T47D (cell line): ENCODE measurements around the gene KRTAP5-10.
"Not testable (repeated sequence)": the region's sequence is repeated elsewhere in the genome, so short reads cannot be mapped to it uniquely, and the experiment has no call there.

ENCODE experiments used
- DNase-seq, 2 experiments: peaks; one replicate each; pipeline versions ENCODE4 v3.0.0 to v3.0.0-alpha.2; 2011 to 2012; ENCODE audit warnings: low read depth in 1 of 2, low spot score in 1 of 2
- JUND ChIP-seq: IDR thresholded peaks from 2 replicates; pipeline ENCODE4 v1.6.1; 2012; ENCODE audit warnings: low read depth
- in situ Hi-C: cut with HindIII; loops from 2 replicates; pipeline ENCODE4 v1.10.0; 2016; ENCODE audit warnings: low sequenced_read_pairs, low pct_unique_long_range_greater_than_20kb

Gene KRTAP5-10

GRCh38 chr11:71568704-71569349 is 3.5 kb downstream of the KRTAP5-10 start:
- no peak for DNase-seq
- in situ Hi-C loops = no loop called here
- no peak for TF ChIP-seq JUND

- in situ Hi-C loops, DNase-seq: not testable (repeated sequence)
Observed at GRCh38 chr11:71571101-71571850, 5.9 kb downstream of the KRTAP5-10 start.

- TF ChIP-seq JUND = no peak
- no peak for DNase-seq
- in situ Hi-C loops = no loop called here
Observed at GRCh38 chr11:71572811-71573210, 7.4 kb downstream of the KRTAP5-10 start.

- no peak for DNase-seq
- no peak for TF ChIP-seq JUND
- in situ Hi-C loops = no loop called here
Observed at GRCh38 chr11:71574418-71574817, 9.1 kb downstream of the KRTAP5-10 start.

- no peak for TF ChIP-seq JUND
- no peak for DNase-seq
- in situ Hi-C loops = no loop called here
Observed at GRCh38 chr11:71575723-71576424, 10.5 kb downstream of the KRTAP5-10 start.

GRCh38 chr11:71576688-71577465 is 11.5 kb downstream of the KRTAP5-10 start:
- DNase-seq, in situ Hi-C loops: not testable (repeated sequence)

- no peak for TF ChIP-seq JUND
- in situ Hi-C loops = no loop called here
- DNase-seq = no peak
Observed at GRCh38 chr11:71577469-71578004, 12.2 kb downstream of the KRTAP5-10 start.

GRCh38 chr11:71579513-71579912 is 14.2 kb downstream of the KRTAP5-10 start:
- in situ Hi-C loops, DNase-seq: not testable (repeated sequence)

- peak; percentile 80 to 87 for DNase-seq
- in situ Hi-C loops = no loop called here
Observed at GRCh38 chr11:71580057-71581003, 15.0 kb downstream of the KRTAP5-10 start.

GRCh38 chr11:71581826-71582225 is 16.5 kb downstream of the KRTAP5-10 start:
- in situ Hi-C loops = no loop called here
- TF ChIP-seq JUND = no peak
- DNase-seq = no peak

More at GRCh38 chr11:71580057-71581003, 15.0 kb downstream of the KRTAP5-10 start:
- TF ChIP-seq JUND = no peak

GRCh38 chr11:71582309-71582895 is 17.0 kb downstream of the KRTAP5-10 start, which contains the start of gene KRTAP5-11:
TSS of gene KRTAP5-11 (minus strand) at chr11:71582875. CDS start at chr11:71582837, 38 bp downstream.
- in situ Hi-C loops = no loop called here
- DNase-seq = no peak
- no peak for TF ChIP-seq JUND

GRCh38 chr11:71582969-71583368 is 17.6 kb downstream of the KRTAP5-10 start:
- in situ Hi-C loops, DNase-seq: not testable (repeated sequence)

GRCh38 chr11:71585673-71586072 is 20.3 kb downstream of the KRTAP5-10 start:
- in situ Hi-C loops, DNase-seq: not testable (repeated sequence)

GRCh38 chr11:71588314-71588713 is 23.0 kb downstream of the KRTAP5-10 start:
- in situ Hi-C loops = not testable (repeated sequence)

GRCh38 chr11:71588822-71589545 is 23.6 kb downstream of the KRTAP5-10 start:
- in situ Hi-C loops = not testable (repeated sequence)
- peak in 1 of 2 experiments; percentile 32 for DNase-seq

More at GRCh38 chr11:71588314-71588713, 23.0 kb downstream of the KRTAP5-10 start:
- not testable (repeated sequence) for DNase-seq
